ENCODE data around the gene LBP. TPM values are rescaled to one million over a fixed set of nuclear protein-coding genes. Genes with fewer than 3 reads are reported as not detected.

LBP gene
- total and polyA plus RNA-seq, 8 donors: 0.16 to 1.9 (median 0.30) TPM; not detected in 3

GRCh38 chr20:38306379-38306778 lies 39.9 kb upstream of the LBP start:
- no peak overlapping the region for H3K27ac ChIP-seq
- 64 to 68% methylated on average over 6 of the region's 6 CpGs for WGBS, 2 donors
- intact Hi-C loops (cut with DNase I): no loop called here
- no peaks in the 10 kb centered on the region for H3K4me1 ChIP-seq
- no peaks in the 10 kb centered on the region for H3K9me3 ChIP-seq
- DNase-seq (no peak), FAIRE-seq (no peak), ATAC-seq (no peak)
- no peak for TF ChIP-seq CTCF (IDR thresholded peaks at IDR 0.05)
- H3K4me3 ChIP-seq: no peak overlapping the region
- peaks cover 0 to 4% (median 0%) of the 10 kb centered on the region in 4 donors for H3K27me3 ChIP-seq
- no peaks in the 10 kb centered on the region for H3K36me3 ChIP-seq

- no peak overlapping the region for H3K4me3 ChIP-seq
- no peak for DNase-seq
- H3K4me1 ChIP-seq: no peaks in the 10 kb centered on the region
- no peaks in the 10 kb centered on the region for H3K9me3 ChIP-seq
- H3K27ac ChIP-seq: no peak overlapping the region
- peaks cover 0 to 4% (median 0%) of the 10 kb centered on the region in 4 donors for H3K27me3 ChIP-seq
- no peak for ATAC-seq
- intact Hi-C loops (cut with DNase I): no loop called here
- no peak for TF ChIP-seq CTCF (IDR thresholded peaks at IDR 0.05)
- H3K36me3 ChIP-seq: no peaks in the 10 kb centered on the region
- FAIRE-seq: no peak
- 73 to 79% methylated on average over 8 of the region's 8 CpGs for WGBS, 2 donors
These were observed 38.8 kb upstream of the LBP start for GRCh38 chr20:38307371-38308046.

GRCh38 chr20:38308047-38308438 lies 38.2 kb upstream of the LBP start:
- H3K27ac ChIP-seq: no peak overlapping the region
- no peak overlapping the region for H3K4me3 ChIP-seq
- no peak for ATAC-seq
- H3K27me3 ChIP-seq: peaks cover 0 to 4% (median 0%) of the 10 kb centered on the region in 4 donors
- H3K9me3 ChIP-seq: no peaks in the 10 kb centered on the region
- FAIRE-seq: no peak
- intact Hi-C loops (cut with DNase I): no loop called here
- no peaks in the 10 kb centered on the region for H3K36me3 ChIP-seq
- no peaks in the 10 kb centered on the region for H3K4me1 ChIP-seq
- WGBS, 2 donors: 46 to 50% methylated on average over 4 of the region's 4 CpGs
- TF ChIP-seq CTCF (IDR thresholded peaks at IDR 0.05): no peak
- no peak for DNase-seq

- no peak for TF ChIP-seq CTCF (IDR thresholded peaks at IDR 0.05)
- peaks cover 0 to 4% (median 0%) of the 10 kb centered on the region in 4 donors for H3K27me3 ChIP-seq
- no peak for ATAC-seq
- H3K4me3 ChIP-seq: no peak overlapping the region
- no peaks in the 10 kb centered on the region for H3K9me3 ChIP-seq
- intact Hi-C loops (cut with DNase I): no loop called here
- no peak for DNase-seq
- H3K36me3 ChIP-seq: no peaks in the 10 kb centered on the region
- H3K27ac ChIP-seq: no peak overlapping the region
- FAIRE-seq: no peak
- no peaks in the 10 kb centered on the region for H3K4me1 ChIP-seq
- 0 to 30% methylated on average over 1 of the region's 1 CpG for WGBS, 2 donors
These were observed 37.8 kb upstream of the LBP start for GRCh38 chr20:38308447-38308846.

- intact Hi-C loops (cut with DNase I): no loop called here
- no peaks in the 10 kb centered on the region for H3K36me3 ChIP-seq
- WGBS, 2 donors: 60 to 66% methylated on average over 3 of the region's 3 CpGs
- ATAC-seq (no peak), FAIRE-seq (no peak), DNase-seq (no peak)
- no peaks in the 10 kb centered on the region for H3K9me3 ChIP-seq
- no peak for TF ChIP-seq CTCF (IDR thresholded peaks at IDR 0.05)
- H3K4me3 ChIP-seq: no peak overlapping the region
- H3K27me3 ChIP-seq: no peaks in the 10 kb centered on the region
- no peaks in the 10 kb centered on the region for H3K4me1 ChIP-seq
- no peak overlapping the region for H3K27ac ChIP-seq
These were observed 35.2 kb upstream of the LBP start for GRCh38 chr20:38311091-38311490.
